HG03469 (cell line): ENCODE results near the gene PREX1.

ENCODE experiments used
- ATAC-seq: cut with Tn5 transposase; IDR thresholded peaks from one replicate; pipeline ENCODE4 v1.9.1; 2021; ENCODE audit warnings: mild to moderate bottlenecking, moderate library complexity, moderate number of reproducible peaks; ENCODE audit not compliant: unreplicated experiment

PREX1 gene

GRCh38 chr20:48826069-48826468 is 1.7 kb downstream of the PREX1 start:
- no peak for ATAC-seq

GRCh38 chr20:48825566-48825920 is 2.3 kb downstream of the PREX1 start:
- no peak for ATAC-seq

GRCh38 chr20:48824830-48825565 is 2.8 kb downstream of the PREX1 start:
- no peak for ATAC-seq

GRCh38 chr20:48823960-48824498 is 3.8 kb downstream of the PREX1 start:
- no peak for ATAC-seq

- no peak for ATAC-seq
These were observed 4.3 kb downstream of the PREX1 start for GRCh38 chr20:48823476-48823875.

- ATAC-seq: no peak
These were observed 4.9 kb downstream of the PREX1 start for GRCh38 chr20:48822879-48823385.

GRCh38 chr20:48822178-48822577 is 5.6 kb downstream of the PREX1 start:
- no peak for ATAC-seq

GRCh38 chr20:48821261-48821920 is 6.4 kb downstream of the PREX1 start:
- no peak for ATAC-seq

- no peak for ATAC-seq
These were observed 7.2 kb downstream of the PREX1 start for GRCh38 chr20:48820649-48820973.

GRCh38 chr20:48819821-48820648 is 7.8 kb downstream of the PREX1 start:
- no peak for ATAC-seq

GRCh38 chr20:48819089-48819488 is 8.7 kb downstream of the PREX1 start:
- no peak for ATAC-seq

GRCh38 chr20:48818481-48818987 is 9.3 kb downstream of the PREX1 start:
- no peak for ATAC-seq

- no peak for ATAC-seq
These were observed 9.8 kb downstream of the PREX1 start for GRCh38 chr20:48818031-48818370.

- no peak for ATAC-seq
These were observed 10.3 kb downstream of the PREX1 start for GRCh38 chr20:48817367-48818030.

GRCh38 chr20:48816282-48817205 is 11.3 kb downstream of the PREX1 start:
- ATAC-seq: no peak

- no peak for ATAC-seq
These were observed 12.3 kb downstream of the PREX1 start for GRCh38 chr20:48815537-48815936.

- no peak for ATAC-seq
These were observed 13.2 kb downstream of the PREX1 start for GRCh38 chr20:48814633-48815032.

GRCh38 chr20:48813930-48814546 is 13.8 kb downstream of the PREX1 start:
- ATAC-seq: no peak

- ATAC-seq: no peak
These were observed 14.4 kb downstream of the PREX1 start for GRCh38 chr20:48813446-48813747.
